Hematopoietic multipotent progenitor cell (in vitro differentiated cells): Measurements from ENCODE around the gene REPS1. TPM values are rescaled to one million over a fixed set of nuclear protein-coding genes. Genes with fewer than 3 reads are reported as not detected.

Experiments
- DNase-seq, 3 donors: peaks; one replicate each; pipeline ENCODE4 v3.0.0-alpha.2; 2011 to 2015; ENCODE audit warnings: low read depth in 2 of 3, low spot score in 2 of 3
- total RNA-seq: library from RNA; depleted of rRNA; stranded (reverse); fragments of >200 nt; gene quantifications from one replicate; pipeline ENCODE4 v1.2.3, GENCODE V29; 2012

The REPS1 gene
- total RNA-seq, 1 donor: 38.8 TPM

DNA sequence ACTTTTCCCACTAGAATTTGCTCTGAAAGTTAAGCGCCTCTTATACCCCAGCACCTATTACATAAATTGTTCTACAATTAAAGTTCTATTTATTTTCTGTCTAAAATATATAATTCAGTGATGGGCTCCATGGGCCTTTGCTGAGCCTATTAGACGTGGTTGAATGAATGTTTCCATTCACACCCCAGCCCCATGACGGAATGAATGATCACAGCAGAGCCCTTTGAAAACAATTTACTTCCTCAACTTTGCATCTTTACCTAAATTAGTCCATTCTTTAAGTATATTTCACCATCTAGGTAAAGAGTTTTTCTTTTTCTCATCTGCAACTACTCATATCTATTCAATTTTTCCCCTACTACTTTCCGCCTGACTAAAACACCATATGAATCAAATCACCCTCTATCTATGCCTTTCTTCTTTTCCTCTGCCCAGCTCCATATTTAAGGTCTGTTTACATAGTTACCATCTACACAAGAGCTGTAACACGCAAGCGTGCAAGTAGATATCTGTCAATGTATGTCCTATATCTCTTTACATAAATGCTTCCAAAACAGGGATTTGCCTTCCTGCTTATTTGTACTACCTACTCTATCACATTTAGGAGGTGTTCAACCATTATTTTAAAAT, 122.5 kb downstream of the REPS1 start:
- no peak for DNase-seq

DNA sequence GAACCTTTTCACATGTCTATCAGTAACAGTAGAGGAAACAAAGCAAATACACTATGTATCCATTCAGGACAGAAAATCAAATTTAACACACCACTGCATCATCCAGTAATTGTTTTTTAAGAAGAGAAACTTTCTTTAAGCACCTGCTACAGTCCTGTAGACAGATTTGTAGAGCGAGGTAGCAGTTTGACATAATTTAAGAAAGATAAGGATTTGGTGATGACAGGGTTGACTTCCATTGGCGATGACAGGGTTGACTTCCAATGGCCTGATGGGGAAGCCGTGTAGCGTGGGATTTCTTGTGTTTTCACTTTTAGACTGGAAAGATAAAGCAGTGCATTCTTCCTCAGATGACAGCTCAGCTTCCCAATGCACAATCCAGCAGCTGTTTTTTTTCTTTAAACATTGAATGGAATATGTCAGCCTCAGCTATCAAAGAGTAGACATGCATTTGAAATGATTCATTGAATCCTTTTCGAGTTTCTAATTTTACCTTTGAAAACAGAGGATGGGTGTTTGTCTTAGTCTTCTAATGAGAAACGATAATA, 123.6 kb downstream of the REPS1 start:
- no peak for DNase-seq

DNA sequence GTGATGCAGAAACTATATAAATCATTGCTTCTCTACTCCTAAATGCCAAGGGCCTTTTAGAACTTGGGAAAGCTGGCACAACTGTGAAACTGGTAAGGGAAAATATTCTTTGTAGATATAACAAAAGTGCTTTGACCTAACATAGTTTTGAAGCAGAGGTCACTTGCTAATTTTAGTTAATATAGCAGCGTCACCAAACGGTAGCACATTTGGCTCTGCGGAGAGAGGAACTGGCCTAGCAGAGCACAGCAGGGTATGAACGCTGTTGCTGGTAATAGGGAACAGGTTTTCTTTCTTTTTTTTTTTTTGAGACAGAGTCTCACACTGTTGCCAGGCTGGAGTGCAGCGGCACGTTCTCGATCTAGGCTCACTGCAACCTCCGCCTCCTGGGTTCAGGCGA, 124.7 kb downstream of the REPS1 start:
- no peak for DNase-seq

DNA sequence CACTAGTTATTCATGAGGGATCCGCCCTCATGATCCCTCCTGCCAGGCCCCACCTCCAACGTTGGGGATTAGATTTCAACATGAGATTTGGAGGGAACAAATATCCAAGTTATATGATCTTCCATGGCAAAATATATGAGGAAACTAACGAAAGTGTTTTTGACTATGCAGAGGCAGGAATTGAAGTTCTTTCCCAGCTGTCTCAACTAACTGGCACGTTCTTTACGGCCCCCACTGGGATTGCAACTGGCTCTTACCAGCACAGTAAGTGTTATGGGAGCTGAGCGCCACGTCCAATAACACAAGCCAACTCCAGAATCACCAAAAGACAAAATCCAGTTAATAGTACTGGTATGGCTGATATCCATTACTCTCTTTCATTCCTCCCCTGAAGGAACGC, 125.6 kb downstream of the REPS1 start:
- DNase-seq: no peak

DNA sequence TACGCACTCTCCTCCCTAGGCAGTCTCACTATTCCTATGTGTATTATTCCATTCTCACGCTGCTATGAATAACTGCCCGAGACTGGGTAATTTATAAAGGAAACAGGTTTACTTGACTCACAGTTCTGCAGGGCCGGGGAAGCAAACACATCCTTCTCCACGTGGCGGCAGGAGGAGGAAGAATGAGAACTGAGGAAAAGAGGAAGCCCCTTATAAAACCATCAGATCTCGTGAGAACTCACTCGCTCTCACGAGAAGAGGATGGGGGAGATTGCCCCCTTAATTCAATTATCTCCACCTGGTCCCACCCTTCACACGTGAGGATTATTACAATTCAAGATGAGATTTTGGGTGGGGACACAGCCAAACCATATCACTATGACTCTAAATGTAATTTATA, 130.3 kb downstream of the REPS1 start:
- peak in 2 of 3 donors; percentile 10 to 14 for DNase-seq

DNA sequence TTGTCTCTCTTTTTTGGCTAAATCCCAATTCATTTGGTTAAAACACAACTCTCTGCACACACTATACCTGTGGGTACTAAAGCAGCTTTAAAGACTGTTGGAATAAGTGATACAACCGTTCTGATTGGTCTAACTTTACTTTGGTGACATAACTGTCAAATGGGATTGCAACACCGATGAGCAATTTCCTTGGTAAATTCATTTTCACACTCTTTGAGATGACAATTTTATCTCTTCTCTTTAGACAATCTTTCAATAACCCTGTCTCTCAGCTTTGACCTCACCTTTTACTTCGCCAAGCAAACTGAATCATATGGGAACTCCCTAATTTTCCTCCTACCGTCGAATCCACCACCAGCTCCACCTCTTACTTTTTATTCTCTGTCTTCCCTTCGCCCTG, 131.4 kb downstream of the REPS1 start:
- DNase-seq: no peak

Other genes with a start within 250 kb of the REPS1 start
- 13.7 TPM for gene CCDC28A, start 214.5 kb downstream of the REPS1 start, total RNA-seq
- not detected for gene ECT2L, start 192.2 kb downstream of the REPS1 start, total RNA-seq
- 24.5 TPM for gene ABRACL, start 40.5 kb upstream of the REPS1 start, total RNA-seq
- 22.4 TPM for gene HECA, start 146.8 kb upstream of the REPS1 start, total RNA-seq